Measurements from ENCODE around the gene CTBP2. TPM values are rescaled to one million over a fixed set of nuclear protein-coding genes. Genes with fewer than 3 reads are reported as not detected.

The CTBP2 gene
- total and polyA plus RNA-seq, 2 of the 13 experiments (the other 11 are each of a cell fraction or from before 2014, with no cell fraction given): 0.08 TPM; not detected in 1

DNA sequence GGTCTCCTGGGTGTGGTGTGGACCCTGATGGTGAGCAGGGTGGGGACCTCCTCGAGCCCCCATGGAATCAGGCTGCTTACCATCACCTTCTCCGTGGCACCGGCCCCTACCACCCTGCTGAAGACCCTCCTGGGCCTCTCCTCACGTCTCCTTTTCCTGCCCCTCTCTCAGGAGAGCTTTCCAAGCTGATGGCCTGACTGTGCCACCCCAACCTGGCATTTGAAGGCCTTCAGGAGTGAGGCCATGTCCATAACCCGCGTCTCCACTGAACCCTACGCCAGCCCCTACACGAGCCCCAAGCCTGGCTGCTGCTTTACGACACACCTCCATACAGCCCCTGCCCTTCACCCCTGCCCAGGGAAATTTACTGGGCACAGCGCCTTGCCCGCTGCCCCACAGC, 163.1 kb downstream of the CTBP2 start:
- 71% methylated on average over 8 of the region's 11 CpGs for WGBS (ENCODE audit: low lambda C conversion rate)
- Histone ChIP-seq H3K4me1 (ENCODE audit: insufficient read depth, low read length) (peaks cover 18% of the 10 kb centered on the region), H3K79me2 (ENCODE audit: insufficient read depth, low read length) (no peaks in the 10 kb centered on the region), H2AFZ (ENCODE audit: low read length) (no peak overlapping the region), H3K27me3 (ENCODE audit: control insufficient read depth in 1 of 2, insufficient read depth in 2 of 2, low read length in 2 of 2) (peaks cover 8 to 48% of the 10 kb centered on the region in 2 experiments; a peak in 3 of 5 replicates), H3K4me3 (replicated peaks in 1 of 3; ENCODE audit: insufficient read depth in 1 of 3, low read depth in 2 of 3, low read length in 3 of 3) (no peak overlapping the region), H3K9ac (ENCODE audit: insufficient read depth, low read depth, low read length) (no peak overlapping the region), H4K20me1 (ENCODE audit: insufficient read depth, low read length) (no peaks in the 10 kb centered on the region; the same call in 1 of the 2 replicates), H3K9me3 (ENCODE audit: low read length) (no peaks in the 10 kb centered on the region), H3K27ac (ENCODE audit: extremely low read length, insufficient read depth, low read length) (no peak overlapping the region), H3K4me2 (ENCODE audit: low read depth, low read length) (no peak overlapping the region), H3K36me3 (replicated peaks in 1 of 2; ENCODE audit: control insufficient read depth in 1 of 2, insufficient read depth in 2 of 2, low read length in 2 of 2) (no peaks in the 10 kb centered on the region)
- ChIA-PET POLR2A (no interaction called here), CTCF (ENCODE audit: low intra/inter-chr PET ratio, low total read pairs) (no interaction called here)
- ATAC-seq (no peak), DNase-seq (ENCODE audit: low spot score) (no peak), FAIRE-seq (no peak)
- in situ Hi-C loops (cut with HindIII; ENCODE audit: extremely low pct_ligation_motif_present, low pct_unique_long_range_greater_than_20kb): no loop called here
- no TSS peak for BruUV-seq (replicated peaks)
- intact Hi-C loops (cut with micrococcal nuclease; ENCODE audit: unreplicated experiment): no loop called here
- no peak for TF ChIP-seq ZIK1 (CRISPR knock-in tag; IDR thresholded peaks at IDR 0.05; ENCODE audit: borderline replicate concordance, low read depth)
- no peak for TF ChIP-seq POLR2AphosphoS2 (IDR thresholded peaks at IDR 0.05; ENCODE audit: low read depth, low read length)
- TF ChIP-seq GATAD1 (CRISPR knock-in tag; IDR thresholded peaks at IDR 0.05): no peak
- no peak for TF ChIP-seq ZFP90 (CRISPR knock-in tag; IDR thresholded peaks at IDR 0.05; ENCODE audit: borderline replicate concordance)
- TF ChIP-seq PLRG1 (conservative IDR thresholded peaks at IDR 0.05): no peak
- TF ChIP-seq, protein P1, sequence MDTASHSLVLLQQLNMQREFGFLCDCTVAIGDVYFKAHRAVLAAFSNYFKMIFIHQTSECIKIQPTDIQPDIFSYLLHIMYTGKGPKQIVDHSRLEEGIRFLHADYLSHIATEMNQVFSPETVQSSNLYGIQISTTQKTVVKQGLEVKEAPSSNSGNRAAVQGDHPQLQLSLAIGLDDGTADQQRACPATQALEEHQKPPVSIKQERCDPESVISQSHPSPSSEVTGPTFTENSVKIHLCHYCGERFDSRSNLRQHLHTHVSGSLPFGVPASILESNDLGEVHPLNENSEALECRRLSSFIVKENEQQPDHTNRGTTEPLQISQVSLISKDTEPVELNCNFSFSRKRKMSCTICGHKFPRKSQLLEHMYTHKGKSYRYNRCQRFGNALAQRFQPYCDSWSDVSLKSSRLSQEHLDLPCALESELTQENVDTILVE (CRISPR knock-in tag; IDR thresholded peaks at IDR 0.05): no peak

DNA sequence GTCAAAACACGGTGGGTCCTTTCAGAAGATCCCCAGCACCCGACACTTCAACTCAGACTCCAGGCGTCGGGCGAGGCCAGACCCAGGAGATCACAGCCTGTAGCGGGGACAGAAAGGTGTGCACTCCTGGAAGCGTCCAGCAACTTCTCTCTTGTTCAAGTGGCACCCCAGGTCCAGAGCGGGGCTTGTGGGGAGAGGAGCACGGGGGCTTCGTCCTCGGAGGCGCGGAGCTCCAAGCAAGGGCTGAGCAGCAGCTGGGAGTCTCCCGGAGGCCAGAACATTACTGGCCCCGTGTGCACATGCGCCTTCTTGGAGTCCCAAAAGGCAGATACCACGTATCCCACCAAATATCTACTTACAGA, 163.5 kb downstream of the CTBP2 start:
- no peak for FAIRE-seq

More for the DNA sequence above, 163.5 kb downstream of the CTBP2 start:
- WGBS (ENCODE audit: low lambda C conversion rate): 78% methylated on average over 17 of the region's 17 CpGs
- no peak for ATAC-seq
- ChIA-PET POLR2A (no interaction called here), CTCF (ENCODE audit: low intra/inter-chr PET ratio, low total read pairs) (no interaction called here)
- Histone ChIP-seq H3K79me2 (ENCODE audit: insufficient read depth, low read length) (no peaks in the 10 kb centered on the region), H3K27ac (ENCODE audit: extremely low read length, insufficient read depth, low read length) (no peak overlapping the region), H3K9me3 (ENCODE audit: low read length) (no peaks in the 10 kb centered on the region), H4K20me1 (ENCODE audit: insufficient read depth, low read length) (no peaks in the 10 kb centered on the region; the same call in 1 of the 2 replicates), H3K4me2 (ENCODE audit: low read depth, low read length) (no peak overlapping the region), H3K27me3 (ENCODE audit: control insufficient read depth in 1 of 2, insufficient read depth in 2 of 2, low read length in 2 of 2) (peaks cover 8 to 44% of the 10 kb centered on the region in 2 experiments; a peak in 3 of 5 replicates), H3K4me3 (replicated peaks in 1 of 3; ENCODE audit: insufficient read depth in 1 of 3, low read depth in 2 of 3, low read length in 3 of 3) (no peak overlapping the region), H3K36me3 (replicated peaks in 1 of 2; ENCODE audit: control insufficient read depth in 1 of 2, insufficient read depth in 2 of 2, low read length in 2 of 2) (no peaks in the 10 kb centered on the region), H2AFZ (ENCODE audit: low read length) (no peak overlapping the region), H3K9ac (ENCODE audit: insufficient read depth, low read depth, low read length) (no peak overlapping the region), H3K4me1 (ENCODE audit: insufficient read depth, low read length) (peaks cover 18% of the 10 kb centered on the region)
- TF ChIP-seq, protein P2, sequence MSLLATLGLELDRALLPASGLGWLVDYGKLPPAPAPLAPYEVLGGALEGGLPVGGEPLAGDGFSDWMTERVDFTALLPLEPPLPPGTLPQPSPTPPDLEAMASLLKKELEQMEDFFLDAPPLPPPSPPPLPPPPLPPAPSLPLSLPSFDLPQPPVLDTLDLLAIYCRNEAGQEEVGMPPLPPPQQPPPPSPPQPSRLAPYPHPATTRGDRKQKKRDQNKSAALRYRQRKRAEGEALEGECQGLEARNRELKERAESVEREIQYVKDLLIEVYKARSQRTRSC (CRISPR knock-in tag; IDR thresholded peaks at IDR 0.05; ENCODE audit: low read depth): no peak
- no peak for TF ChIP-seq AGO1 (IDR thresholded peaks at IDR 0.05; ENCODE audit: low read depth, low read length, poor library complexity, severe bottlenecking)
- no peak for TF ChIP-seq SRSF9 (IDR thresholded peaks at IDR 0.05; ENCODE audit: borderline replicate concordance, insufficient read depth, low read depth, low read length, poor library complexity, severe bottlenecking)
- TF ChIP-seq BRD4 (CRISPR knock-in tag; IDR thresholded peaks at IDR 0.05): no peak
- no peak for TF ChIP-seq ZNF570 (CRISPR knock-in tag; IDR thresholded peaks at IDR 0.05; ENCODE audit: borderline replicate concordance)
- no peak for TF ChIP-seq ZFP90 (CRISPR knock-in tag; IDR thresholded peaks at IDR 0.05; ENCODE audit: borderline replicate concordance)
- TF ChIP-seq ZNF282 (IDR thresholded peaks at IDR 0.05; ENCODE audit: partially characterized antibody): no peak
- TF ChIP-seq SOX13 (IDR thresholded peaks at IDR 0.05): no peak
- no peak for TF ChIP-seq SOX13 (CRISPR knock-in tag; conservative IDR thresholded peaks at IDR 0.05 in 1 of 2, IDR thresholded peaks at IDR 0.05 in 1 of 2)
- TF ChIP-seq ZNF660 (CRISPR knock-in tag; IDR thresholded peaks at IDR 0.05; ENCODE audit: borderline replicate concordance, low read depth): no peak
- intact Hi-C loops (cut with micrococcal nuclease; ENCODE audit: unreplicated experiment) (no loop called here), in situ Hi-C loops (cut with HindIII; ENCODE audit: extremely low pct_ligation_motif_present, low pct_unique_long_range_greater_than_20kb) (no loop called here)
- no TSS peak for BruUV-seq (replicated peaks)
- no peak for DNase-seq (ENCODE audit: low spot score)

All from HepG2 (cell line).